ENCODE results near the gene PRKCD. TPM values are rescaled to one million over a fixed set of nuclear protein-coding genes. Genes with fewer than 3 reads are reported as not detected.

Gene PRKCD
- total and polyA plus RNA-seq, 9 of the 15 experiments (the other 6 are each of a cell fraction or from before 2014, with no cell fraction given) = 2.5 to 19.5 (median 6.1) TPM

- WGBS (ENCODE audit: insufficient coverage, low coverage, missing lambda C conversion rate) = 6% methylated on average over 3 of the region's 3 CpGs
- ChIA-PET CTCF (ENCODE audit: low intra/inter-chr PET ratio) (no interaction called here), POLR2A (interaction anchor here (0.8 kb wide), 1 partner anchor 46 kb away, joined by 3 read pairs; no protein-coding TSS in a partner anchor)
- Histone ChIP-seq H3K79me2 (ENCODE audit: control insufficient read depth, insufficient read depth, low read length) (peaks cover 11% of the 10 kb centered on the region; the same call in 2 of the 3 replicates), H3K27me3 (ENCODE audit: control insufficient read depth in 2 of 2, insufficient read depth in 2 of 2, low read length in 2 of 2) (no peaks in the 10 kb centered on the region), H3K4me2 (ENCODE audit: insufficient read depth, low read length) (peak overlapping the region; percentile 87), H3K4me3 (peak overlapping the region; percentile 92), H2AFZ (ENCODE audit: low read depth, low read length) (peak overlapping the region; percentile 10; the same call in 1 of the 2 replicates), H3K36me3 (ENCODE audit: control insufficient read depth, insufficient read depth, low read length) (peaks cover 12% of the 10 kb centered on the region; the same call in 2 of the 3 replicates), H3K9me3 (replicated peaks; ENCODE audit: control insufficient read depth, insufficient read depth, low read depth, low read length) (no peaks in the 10 kb centered on the region), H3K4me1 (replicated peaks in 1 of 2; ENCODE audit: control insufficient read depth in 2 of 2, insufficient read depth in 2 of 2, low read length in 2 of 2) (peaks cover 8 to 16% of the 10 kb centered on the region in 2 experiments; a peak in 3 of 5 replicates), H3K27ac (ENCODE audit: extremely low read depth, low read depth, low read length) (peak overlapping the region; percentile 84), H3K9ac (ENCODE audit: insufficient read depth in 1 of 2, low read depth in 2 of 2, low read length in 2 of 2) (peak overlapping the region in 1 of 2 experiments; percentile 72; a peak in 2 of 4 replicates), H4K20me1 (replicated peaks; ENCODE audit: control insufficient read depth, insufficient read depth, low read length) (no peaks in the 10 kb centered on the region), H3K9me1 (ENCODE audit: control insufficient read depth, insufficient read depth, low read length) (no peaks in the 10 kb centered on the region)
- intact Hi-C loops (cut with micrococcal nuclease) = no loop called here
- BruUV-seq (replicated peaks) = TSS peak; percentile 85
- in situ Hi-C loops (cut with MboI) = no loop called here
- peak; percentile 77 for ATAC-seq
- peak; percentile 42 to 84 (median 64) for DNase-seq (ENCODE audit: extremely low read depth in 1 of 4, low spot score in 3 of 4)
- FAIRE-seq = peak; percentile 94
- TF ChIP-seq ZNF324 (CRISPR knock-in tag; IDR thresholded peaks at IDR 0.05) (no peak), ZKSCAN8 (CRISPR knock-in tag; IDR thresholded peaks at IDR 0.05) (no peak), STAT5A (IDR thresholded peaks at IDR 0.05; ENCODE audit: borderline replicate concordance, low read length) (peak; percentile 79), TCF3 (CRISPR knock-in tag; IDR thresholded peaks at IDR 0.05) (peak; percentile 91), GABPA (tag; conservative IDR thresholded peaks at IDR 0.05; ENCODE audit: low read depth) (no peak), ZBTB7A (IDR thresholded peaks at IDR 0.05; ENCODE audit: borderline replicate concordance, control insufficient read depth, low read depth, low read length) (no peak), HNRNPH1 (optimal IDR thresholded peaks at IDR 0.05; ENCODE audit: low read depth, low read length) (no peak), CC2D1A (IDR thresholded peaks at IDR 0.05) (peak; percentile 66; the same call in 1 of the 2 replicates), NCOR1 (IDR thresholded peaks at IDR 0.05) (peak; percentile 89), GTF2E2 (tag; IDR thresholded peaks at IDR 0.05) (no peak), TAL1 (IDR thresholded peaks at IDR 0.05) (peak; percentile 90), PYGO2 (tag; IDR thresholded peaks at IDR 0.05) (no peak), MEF2A (IDR thresholded peaks at IDR 0.05; ENCODE audit: control insufficient read depth, low read depth, low read length) (no peak), HDAC3 (IDR thresholded peaks at IDR 0.05; ENCODE audit: borderline replicate concordance, partially characterized antibody) (peak; percentile 45), MTA2 (IDR thresholded peaks at IDR 0.05; ENCODE audit: low read depth) (peak; percentile 77), PML (IDR thresholded peaks at IDR 0.05; ENCODE audit: low read length) (peak; percentile 63; the same call in 1 of the 2 replicates), MITF (IDR thresholded peaks at IDR 0.05) (no peak), SNIP1 (IDR thresholded peaks at IDR 0.05; ENCODE audit: low read depth) (no peak), KLF16 (IDR thresholded peaks at IDR 0.05) (peak; percentile 59; the same call in 1 of the 2 replicates), ARNT (IDR thresholded peaks at IDR 0.05) (peak in 1 of 2 experiments; percentile 82; a peak in 2 of 4 replicates), RCOR1 (IDR thresholded peaks at IDR 0.05; ENCODE audit: borderline replicate concordance in 1 of 2, low read depth in 2 of 2, low read length in 2 of 2) (peak; percentile 22 to 47; a peak in 2 of 4 replicates), ZNF124 (CRISPR knock-in tag; IDR thresholded peaks at IDR 0.05) (no peak), CTBP1 (IDR thresholded peaks at IDR 0.05; ENCODE audit: borderline replicate concordance) (no peak), ZNF766 (CRISPR knock-in tag; conservative IDR thresholded peaks at IDR 0.05) (no peak), ZEB2 (IDR thresholded peaks at IDR 0.05) (no peak)
These were observed 31.7 kb upstream of the PRKCD start for GRCh38 chr3:53129344-53129743.
